Measurements from ENCODE around the gene TNK2.

DNA sequence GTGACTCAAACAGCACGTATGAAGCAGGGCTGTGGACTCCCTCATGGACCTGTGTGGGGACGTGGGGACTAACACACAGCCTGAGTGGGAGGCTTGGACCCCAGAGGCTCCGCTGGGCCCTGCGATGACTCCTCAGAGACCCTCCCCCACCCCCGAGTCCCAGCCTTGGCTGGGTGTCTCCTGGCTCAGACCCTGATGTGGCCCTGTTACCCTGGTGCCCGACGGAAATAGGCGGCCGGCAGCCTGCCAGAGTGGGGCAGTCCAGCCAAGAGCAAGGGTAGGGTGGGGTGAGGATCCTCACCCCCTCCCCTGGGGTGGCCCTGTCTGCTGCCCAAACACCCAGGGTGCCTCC, 15.3 kb downstream of the TNK2 start:
- TF ChIP-seq GATA2 (IDR thresholded peaks at IDR 0.05; ENCODE audit: low read depth, low read length) = no peak
- TF ChIP-seq GATA3 (IDR thresholded peaks at IDR 0.05; ENCODE audit: low read depth, low read length) = no peak
